ENCODE measurements around the gene SMIM1.
"Not testable (repeated sequence)": the region's sequence is repeated elsewhere in the genome, so short reads cannot be mapped to it uniquely, and the experiment has no call there.

Gene SMIM1

GRCh38 chr1:3795453-3796214 lies 23.1 kb downstream of the SMIM1 start:
- DNase-seq (ENCODE audit: low read depth, low spot score), result no peak

GRCh38 chr1:3796215-3797061 lies 23.9 kb downstream of the SMIM1 start, which contains the start of gene LRRC47:
LRRC47 (minus strand) TSS chr1:3796498; CDS start chr1:3796476, 22 bp downstream.
- DNase-seq (ENCODE audit: low read depth, low spot score), result peak; percentile 97

- no peak for DNase-seq (ENCODE audit: low read depth, low spot score)
Observed at GRCh38 chr1:3799976-3800685, 27.6 kb downstream of the SMIM1 start.

- DNase-seq (ENCODE audit: low read depth, low spot score), result not testable (repeated sequence)
Observed at GRCh38 chr1:3800795-3801194, 28.2 kb downstream of the SMIM1 start.

GRCh38 chr1:3803905-3804626 lies 31.5 kb downstream of the SMIM1 start:
- no peak for DNase-seq (ENCODE audit: low read depth, low spot score)

GRCh38 chr1:3804627-3804944 lies 32.0 kb downstream of the SMIM1 start:
- not testable (repeated sequence) for DNase-seq (ENCODE audit: low read depth, low spot score)

GRCh38 chr1:3805038-3805437 lies 32.5 kb downstream of the SMIM1 start:
- no peak for DNase-seq (ENCODE audit: low read depth, low spot score)

- DNase-seq (ENCODE audit: low read depth, low spot score), result no peak
Observed at GRCh38 chr1:3807769-3808168, 35.2 kb downstream of the SMIM1 start.

- no peak for DNase-seq (ENCODE audit: low read depth, low spot score)
Observed at GRCh38 chr1:3809680-3810079, 37.1 kb downstream of the SMIM1 start.

- not testable (repeated sequence) for DNase-seq (ENCODE audit: low read depth, low spot score)
Observed at GRCh38 chr1:3810149-3810761, 37.7 kb downstream of the SMIM1 start.

- no peak for DNase-seq (ENCODE audit: low read depth, low spot score)
Observed at GRCh38 chr1:3811595-3811911, 39.0 kb downstream of the SMIM1 start.

GRCh38 chr1:3814065-3814464 lies 41.5 kb downstream of the SMIM1 start:
- DNase-seq (ENCODE audit: low read depth, low spot score), result no peak

GRCh38 chr1:3814771-3815561 lies 42.4 kb downstream of the SMIM1 start:
- DNase-seq (ENCODE audit: low read depth, low spot score), result no peak

- no peak for DNase-seq (ENCODE audit: low read depth, low spot score)
Observed at GRCh38 chr1:3816331-3817137, 44.0 kb downstream of the SMIM1 start.

GRCh38 chr1:3817138-3817740 lies 44.7 kb downstream of the SMIM1 start:
- DNase-seq (ENCODE audit: low read depth, low spot score), result no peak

GRCh38 chr1:3817821-3818597 lies 45.5 kb downstream of the SMIM1 start:
- DNase-seq (ENCODE audit: low read depth, low spot score), result no peak

- no peak for DNase-seq (ENCODE audit: low read depth, low spot score)
Observed at GRCh38 chr1:3819771-3820200, 47.2 kb downstream of the SMIM1 start.

GRCh38 chr1:3820316-3820715 lies 47.8 kb downstream of the SMIM1 start:
- DNase-seq (ENCODE audit: low read depth, low spot score), result no peak
